HG02884 (cell line): Measurements from ENCODE around the gene SSRP1.
"Not testable (repeated sequence)": the region's sequence is repeated elsewhere in the genome, so short reads cannot be mapped to it uniquely, and the experiment has no call there.

Source experiments
- ATAC-seq: cut with Tn5 transposase; IDR thresholded peaks from one replicate; pipeline ENCODE4 v1.9.1; 2021; ENCODE audit warnings: mild to moderate bottlenecking, moderate library complexity; ENCODE audit not compliant: unreplicated experiment

Gene SSRP1

DNA sequence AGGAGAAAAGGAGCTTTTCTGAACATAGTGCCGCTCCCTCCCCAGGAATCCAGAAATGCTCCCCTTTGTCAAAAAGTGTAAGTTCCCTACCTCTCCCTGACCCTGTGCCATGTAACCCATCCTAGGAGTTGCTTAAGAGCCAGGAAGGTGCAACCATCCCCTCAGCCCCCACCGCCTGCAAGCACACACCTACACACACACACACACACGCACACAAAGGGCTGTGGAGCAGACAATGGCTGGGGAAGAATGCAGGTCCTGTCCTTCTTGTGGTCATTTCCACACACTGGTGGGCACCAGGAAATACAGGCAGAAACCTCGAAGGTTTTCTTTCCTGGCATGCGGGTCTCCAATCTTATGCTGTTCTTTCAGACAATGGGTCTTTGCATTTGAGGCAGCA, 3.6 kb upstream of the SSRP1 start:
- ATAC-seq: no peak

GRCh38 chr11:57338142-57338541, 2.5 kb upstream of the SSRP1 start, which contains the start of gene P2RX3:
Gene P2RX3, plus strand, starts transcription at chr11:57338352. Its CDS starts 199 bp downstream, at chr11:57338551.
- ATAC-seq: no peak

- ATAC-seq: not testable (repeated sequence)
These were observed 1.2 kb upstream of the SSRP1 start for GRCh38 chr11:57336856-57337255.

DNA sequence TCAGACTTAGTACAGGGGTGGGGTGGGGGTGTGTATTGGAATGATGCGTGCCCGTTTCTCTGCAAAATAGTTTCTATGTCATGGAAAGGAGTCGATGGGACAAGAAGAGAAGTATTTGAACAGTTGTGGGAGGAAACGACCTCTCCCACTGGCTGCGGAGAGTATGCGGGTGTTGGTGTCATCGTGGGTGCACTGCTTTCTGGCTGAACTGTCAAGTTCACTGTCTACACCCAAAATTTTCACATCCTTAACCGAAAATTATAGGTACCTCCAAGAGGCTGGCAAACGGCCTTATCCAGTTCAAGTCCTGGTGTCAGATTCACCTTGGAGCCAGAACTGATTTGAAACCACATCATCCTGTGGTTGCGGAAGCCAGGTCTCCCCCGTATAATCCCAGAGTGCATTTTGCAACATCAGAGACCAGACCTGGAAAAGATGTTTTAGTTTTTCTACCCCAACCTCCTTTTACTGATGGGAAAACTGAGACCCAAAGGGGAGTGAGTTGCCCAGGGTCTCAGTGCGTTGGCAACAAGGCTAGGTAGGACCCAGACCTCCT, 497 bp upstream of the SSRP1 start:
- no peak for ATAC-seq

- no peak for ATAC-seq
These were observed 709 bp downstream of the SSRP1 start for GRCh38 chr11:57335023-57335342.

DNA sequence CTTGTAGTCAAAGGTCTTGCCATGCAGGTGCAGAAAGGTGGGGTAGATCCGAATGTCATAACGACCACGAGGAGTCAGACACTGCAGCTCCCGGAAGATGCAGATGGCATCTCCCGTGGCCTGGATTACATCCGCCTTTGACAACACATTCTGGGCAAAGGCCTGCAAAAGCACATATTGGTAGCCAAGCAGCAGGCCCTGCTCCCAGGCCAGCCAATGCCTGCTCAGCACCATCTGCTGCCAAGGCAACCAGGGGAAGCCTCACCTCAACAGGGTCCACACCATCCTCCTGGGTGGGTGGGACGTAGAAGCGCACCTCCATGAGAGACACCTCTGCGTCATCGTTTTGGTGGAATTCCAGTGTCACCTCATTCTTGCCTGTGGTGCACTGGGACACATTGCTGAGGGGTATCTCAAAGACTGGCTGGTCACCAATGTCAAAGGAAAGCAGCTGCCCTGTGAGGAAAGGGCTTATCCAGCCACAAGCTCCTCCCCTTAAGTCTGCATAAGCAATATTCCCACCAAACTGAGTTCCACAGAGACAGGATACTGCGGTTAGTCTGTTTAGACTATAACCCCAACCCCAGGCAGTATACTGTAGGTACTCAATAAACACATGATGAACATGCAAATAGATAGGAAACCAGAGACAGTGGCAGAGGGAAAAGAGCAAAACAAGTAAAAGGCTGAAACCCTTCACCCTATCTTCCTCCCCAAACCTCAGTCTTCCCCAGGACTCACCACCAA, 2.8 kb downstream of the SSRP1 start:
- no peak for ATAC-seq

DNA sequence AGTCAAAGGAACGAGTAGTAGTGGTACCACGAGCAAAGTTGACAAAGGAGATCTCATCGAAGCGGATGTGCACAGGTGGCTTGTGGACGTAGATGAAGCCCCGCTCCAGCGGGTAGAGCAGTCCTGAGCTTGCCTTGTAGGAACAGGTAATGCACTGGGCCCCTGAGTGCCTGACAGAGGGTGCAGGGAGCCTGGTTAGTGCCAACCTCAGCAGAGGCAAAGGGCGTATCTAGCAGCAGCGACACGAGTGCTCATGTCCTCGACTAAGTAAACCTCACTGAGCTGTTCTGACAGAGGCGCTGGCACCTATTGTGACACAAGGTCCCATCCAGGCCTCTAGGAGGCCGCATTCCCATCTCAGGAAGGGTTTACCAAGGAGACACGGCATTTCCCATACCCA, 4.0 kb downstream of the SSRP1 start:
- ATAC-seq: no peak

GRCh38 chr11:57330029-57330428, 5.7 kb downstream of the SSRP1 start:
- no peak for ATAC-seq

DNA sequence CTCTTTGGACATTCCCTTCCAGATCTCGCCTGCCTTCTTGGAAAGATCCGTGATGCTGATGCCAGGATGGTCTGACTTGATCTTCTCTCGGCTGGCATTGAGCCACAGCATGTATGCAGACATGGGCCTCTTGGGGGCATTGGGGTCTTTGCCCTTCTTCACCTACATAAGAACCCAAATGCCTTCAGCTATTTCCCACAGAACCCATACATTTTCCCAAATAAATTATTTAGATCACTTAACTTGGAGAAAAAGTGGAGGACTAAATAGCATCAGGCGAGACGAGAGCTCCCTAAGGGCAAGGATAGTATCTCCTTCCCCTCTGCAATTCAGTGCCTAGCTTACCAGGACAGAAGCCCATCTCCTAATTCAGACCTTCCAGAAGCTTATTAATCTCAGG, 8.0 kb downstream of the SSRP1 start:
- ATAC-seq: no peak

- ATAC-seq: no peak
These were observed 10.0 kb downstream of the SSRP1 start for GRCh38 chr11:57325735-57326048.

GRCh38 chr11:57324886-57325734, 10.6 kb downstream of the SSRP1 start, which contains the start of gene TNKS1BP1:
Gene TNKS1BP1, minus strand, starts transcription at chr11:57324952. Its CDS starts 3,067 bp downstream, at chr11:57321885.
- peak; percentile 88 for ATAC-seq

DNA sequence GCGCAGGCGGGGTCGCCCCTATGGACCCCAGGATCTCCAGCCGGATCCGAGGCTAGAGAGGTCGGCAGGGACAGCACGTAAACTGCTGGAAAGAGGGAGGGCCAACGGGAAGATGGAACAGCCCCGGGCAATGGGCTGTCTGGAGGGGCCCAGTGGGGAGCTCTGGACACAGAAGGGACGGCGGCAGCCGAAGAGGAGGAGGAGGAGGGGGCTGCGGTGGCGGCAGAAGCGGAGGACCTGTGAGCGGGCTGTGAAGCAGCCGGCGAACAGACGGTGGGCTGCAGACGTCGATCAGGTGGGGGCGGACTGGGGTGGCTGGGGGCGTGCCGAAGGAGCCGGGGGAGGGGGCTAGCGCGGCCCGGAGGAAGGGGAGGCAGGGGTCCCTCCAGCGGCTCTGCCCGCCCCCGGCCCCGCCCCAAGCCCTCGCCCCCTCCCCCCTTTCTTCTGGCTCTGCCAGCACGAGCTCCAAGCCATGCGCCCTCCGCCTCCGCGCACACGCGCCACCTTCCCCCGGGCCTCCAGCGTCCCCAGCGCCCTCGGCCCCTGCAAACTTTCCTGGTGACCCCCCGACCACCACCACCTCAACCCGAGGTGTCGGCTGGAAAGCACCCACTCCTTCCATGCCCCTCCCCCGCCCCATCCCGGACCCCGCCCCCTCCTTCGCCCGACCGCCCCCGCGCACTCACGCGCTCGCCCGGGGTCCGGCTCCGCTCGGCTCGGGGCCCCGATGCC, 11.4 kb downstream of the SSRP1 start:
- ATAC-seq: peak; percentile 1

DNA sequence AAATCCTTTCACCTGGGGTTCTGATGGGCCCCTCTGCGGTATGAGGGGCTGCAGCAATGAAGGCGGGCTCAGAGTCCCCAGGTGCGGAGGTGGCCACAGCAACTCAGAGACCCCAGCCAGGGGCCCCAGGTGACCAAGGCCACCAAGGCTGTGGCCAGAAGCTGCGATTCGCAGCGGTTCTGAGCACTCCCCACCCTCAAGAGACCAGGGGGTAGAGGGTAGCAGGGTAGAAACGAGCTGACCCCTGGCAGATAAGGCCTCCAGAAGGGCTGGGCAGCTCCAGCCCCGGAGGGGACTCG, 11.9 kb downstream of the SSRP1 start:
- no peak for ATAC-seq

DNA sequence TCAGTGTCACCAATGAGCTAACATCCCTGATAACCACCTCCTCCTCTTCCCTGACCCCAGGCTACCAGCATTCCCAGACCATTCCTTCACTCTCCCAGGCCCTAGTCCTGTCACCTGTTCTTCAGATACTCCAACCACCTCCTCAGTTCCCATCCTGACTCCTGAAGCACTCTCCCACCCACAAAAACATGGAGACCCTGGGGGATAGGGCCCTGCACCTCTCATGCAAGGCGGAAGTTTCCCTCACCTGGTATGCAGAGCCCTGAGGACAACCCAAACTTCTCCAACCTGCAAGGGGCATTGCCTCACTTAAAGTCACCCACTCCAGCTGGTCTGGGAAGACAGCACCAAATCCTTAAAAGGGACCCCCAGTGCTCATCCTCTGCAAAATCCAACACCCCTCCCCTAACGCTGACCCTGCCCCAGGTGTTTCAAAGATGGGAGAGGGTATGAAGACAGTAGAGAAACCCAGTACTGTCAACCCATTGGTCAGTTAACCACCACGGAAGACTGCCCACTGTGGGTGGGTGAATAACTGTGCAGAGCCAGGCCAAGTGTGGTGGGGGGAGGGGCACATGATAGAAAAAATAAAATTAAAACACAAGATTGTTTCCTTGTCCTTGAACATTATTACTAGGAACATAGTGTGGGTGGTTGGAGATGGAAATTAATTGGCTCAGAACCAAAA, 12.4 kb downstream of the SSRP1 start:
- ATAC-seq: no peak

DNA sequence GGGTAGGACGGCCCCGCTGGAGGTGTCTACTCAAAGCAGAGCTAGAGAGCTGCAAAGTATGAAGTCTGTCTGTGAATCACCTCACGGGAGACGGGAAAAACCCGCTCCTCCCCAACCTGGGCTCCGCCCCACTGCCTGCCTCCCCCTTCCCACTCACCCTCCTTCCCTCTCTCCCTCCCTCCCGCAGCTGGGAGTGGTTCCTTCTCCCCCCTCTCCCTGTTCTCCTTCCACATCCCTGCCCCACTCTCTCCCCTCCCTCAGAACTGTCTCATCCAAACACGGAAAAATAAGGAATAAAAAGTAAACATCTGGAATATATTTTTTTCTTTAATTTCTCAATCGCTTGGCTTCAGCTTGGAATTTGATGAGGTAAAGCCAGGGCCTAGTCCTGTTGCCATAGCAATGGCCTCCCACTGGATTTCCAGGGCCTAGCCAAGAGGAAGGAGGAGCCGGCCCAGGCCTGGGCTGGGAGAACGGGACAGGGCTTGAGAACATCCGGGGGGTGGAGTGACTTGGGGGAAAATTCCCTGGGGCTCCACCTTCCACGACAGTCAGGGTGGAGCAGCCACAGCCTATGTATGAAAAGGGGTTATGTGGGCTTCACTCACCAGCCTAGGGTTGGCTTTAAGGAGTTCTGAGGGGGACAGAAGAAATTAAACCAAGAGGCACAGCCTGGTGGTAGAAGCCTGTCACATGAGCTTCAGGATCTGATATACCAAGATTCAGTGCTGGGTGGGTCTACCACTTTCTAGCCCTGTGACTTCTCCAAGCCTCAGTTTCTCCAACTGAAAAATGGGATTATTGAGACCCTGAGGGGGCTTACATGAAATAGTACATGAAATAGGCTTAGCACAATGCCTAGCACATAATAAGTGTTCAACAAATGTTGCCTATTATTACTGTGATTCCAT, 13.2 kb downstream of the SSRP1 start:
- ATAC-seq: no peak

DNA sequence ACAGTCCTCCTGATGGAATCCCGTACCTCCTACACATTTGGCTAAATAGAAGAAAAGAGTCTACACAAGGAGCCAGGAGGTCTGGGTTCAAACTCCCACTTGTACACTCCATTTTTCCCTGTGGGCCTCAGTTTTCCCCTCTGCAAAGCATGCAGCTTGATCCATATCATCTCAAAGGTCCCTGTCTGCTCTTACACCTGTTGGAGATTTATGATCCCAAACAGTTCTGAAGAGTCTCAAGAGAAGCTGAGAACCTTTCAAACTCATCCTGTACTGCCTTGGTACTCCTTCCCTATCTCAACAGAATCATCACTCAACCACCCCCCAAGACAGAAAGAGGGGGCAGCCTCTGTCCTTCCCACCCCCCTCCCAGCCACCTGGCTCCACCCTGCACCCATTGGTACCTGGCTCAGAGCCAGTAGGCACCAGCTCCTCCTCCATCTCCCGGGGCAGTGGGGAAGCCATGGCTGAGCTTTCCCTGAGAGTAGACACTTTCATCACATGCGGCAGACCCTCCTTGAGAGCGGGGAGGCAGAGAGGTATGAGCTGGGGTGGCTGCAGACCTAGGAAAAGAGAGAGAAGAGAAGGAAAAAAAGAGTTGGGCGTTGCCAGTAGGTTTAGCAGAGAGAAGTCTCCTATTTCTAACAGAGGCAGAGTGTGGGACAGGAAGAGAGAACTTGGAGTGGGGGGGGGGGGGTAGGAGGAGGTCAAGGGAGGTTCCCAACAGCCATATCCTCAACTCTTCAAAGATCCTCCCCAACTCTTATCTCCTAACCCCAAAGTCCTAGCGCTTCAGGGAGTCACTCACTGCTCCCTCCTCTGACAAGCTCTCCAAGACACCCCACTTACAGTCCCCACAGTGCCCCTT, 14.1 kb downstream of the SSRP1 start:
- no peak for ATAC-seq

DNA sequence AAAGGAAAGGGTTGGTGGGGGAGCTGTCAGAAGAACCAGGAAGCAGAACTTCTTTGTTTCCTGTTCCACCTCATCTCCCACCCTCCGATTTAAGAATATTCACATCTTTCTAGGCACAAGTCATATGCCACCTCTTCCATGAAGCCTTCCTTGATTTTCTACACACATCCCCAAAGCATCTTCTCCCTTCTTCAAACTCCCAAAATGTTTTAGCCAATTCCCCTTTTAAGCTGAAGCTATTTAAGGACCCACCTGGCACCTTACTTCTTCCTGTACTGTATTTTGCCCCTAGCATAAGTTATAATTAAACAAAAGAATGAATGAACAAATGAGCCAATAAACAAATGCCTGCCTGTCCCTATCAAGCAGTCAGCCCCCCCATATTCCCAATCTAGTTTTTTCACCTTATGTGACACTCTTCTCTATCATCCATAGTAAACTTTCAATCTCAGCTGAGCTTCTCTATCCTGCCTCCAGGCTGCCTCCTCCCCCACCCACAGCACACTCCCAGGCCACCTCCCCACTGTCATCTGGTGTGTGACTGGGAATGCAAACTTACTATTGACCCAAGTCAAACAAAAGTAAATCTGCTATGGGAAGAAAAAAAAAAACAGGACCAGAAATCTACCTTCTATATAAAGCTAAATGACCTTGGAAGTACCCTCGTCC, 14.8 kb downstream of the SSRP1 start:
- ATAC-seq: no peak

GRCh38 chr11:57320067-57320718, 15.5 kb downstream of the SSRP1 start:
- no peak for ATAC-seq
